ENCODE results near the gene GNPTG. TPM values are rescaled to one million over a fixed set of nuclear protein-coding genes. Genes with fewer than 3 reads are reported as not detected.

Gene GNPTG
- total and polyA plus RNA-seq, 2 of the 13 experiments (the other 11 are each of a cell fraction or from before 2014, with no cell fraction given), result 22.7 to 71.1 TPM

GRCh38 chr16:1355591-1355990, 3.9 kb downstream of the GNPTG start:
- DNase-seq (ENCODE audit: low spot score) (no peak), ATAC-seq (no peak), FAIRE-seq (no peak)
- H3K79me2 ChIP-seq (ENCODE audit: insufficient read depth, low read length), result peaks cover 62% of the 10 kb centered on the region
- in situ Hi-C loops (cut with HindIII; ENCODE audit: extremely low pct_ligation_motif_present, low pct_unique_long_range_greater_than_20kb) (no loop called here), intact Hi-C loops (cut with micrococcal nuclease; ENCODE audit: unreplicated experiment) (no loop called here)
- H3K27me3 ChIP-seq (ENCODE audit: control insufficient read depth in 1 of 2, insufficient read depth in 2 of 2, low read length in 2 of 2), result no peaks in the 10 kb centered on the region; a peak in 1 of 5 replicates
- TF ChIP-seq ZBED4 (CRISPR knock-in tag; IDR thresholded peaks at IDR 0.05; ENCODE audit: borderline replicate concordance), result no peak
- no peak for TF ChIP-seq ZNF543 (CRISPR knock-in tag; IDR thresholded peaks at IDR 0.05)
- no peak for TF ChIP-seq REST (IDR thresholded peaks at IDR 0.05; ENCODE audit: borderline replicate concordance in 1 of 2, low read depth in 1 of 2, low read length in 2 of 2)
- no peak for TF ChIP-seq ZNF609 (CRISPR knock-in tag; IDR thresholded peaks at IDR 0.05; ENCODE audit: borderline replicate concordance)
- no peak for TF ChIP-seq GMEB1 (CRISPR knock-in tag; IDR thresholded peaks at IDR 0.05; ENCODE audit: borderline replicate concordance)
- H3K4me3 ChIP-seq (replicated peaks in 1 of 3; ENCODE audit: insufficient read depth in 1 of 3, low read depth in 2 of 3, low read length in 3 of 3), result no peak overlapping the region
- no peak overlapping the region for H3K4me2 ChIP-seq (ENCODE audit: low read depth, low read length)
- H3K9ac ChIP-seq (ENCODE audit: insufficient read depth, low read depth, low read length), result 0 out of 2 replicates have a peak overlapping the region, but pooled peaks have one; percentile 15
- ChIA-PET CTCF (ENCODE audit: low intra/inter-chr PET ratio, low total read pairs) (no interaction called here), POLR2A (no interaction called here)
- H3K9me3 ChIP-seq (ENCODE audit: low read length), result no peaks in the 10 kb centered on the region
- peaks cover 23% of the 10 kb centered on the region for H3K4me1 ChIP-seq (ENCODE audit: insufficient read depth, low read length)
- WGBS (ENCODE audit: low lambda C conversion rate), result 92% methylated on average over 14 of the region's 15 CpGs
- H2AFZ ChIP-seq (ENCODE audit: low read length), result no peak overlapping the region
- no peak overlapping the region for H3K27ac ChIP-seq (ENCODE audit: extremely low read length, insufficient read depth, low read length)
- H3K36me3 ChIP-seq (replicated peaks in 1 of 2; ENCODE audit: control insufficient read depth in 1 of 2, insufficient read depth in 2 of 2, low read length in 2 of 2), result peaks cover 0 to 6% of the 10 kb centered on the region in 2 experiments; a peak in 2 of 5 replicates
- BruUV-seq (replicated peaks), result no TSS peak
- 0 out of 2 replicates have a peak, but pooled peaks cover 2% of the 10 kb centered on the region for H4K20me1 ChIP-seq (ENCODE audit: insufficient read depth, low read length)
